Smooth muscle cell (in vitro differentiated cells): ENCODE data around the gene SMAD3. TPM values are rescaled to one million over a fixed set of nuclear protein-coding genes. Genes with fewer than 3 reads are reported as not detected.

Experiments used
- DNase-seq: peaks from one replicate; lab custom pipeline; 2025; ENCODE audit not compliant: unreplicated experiment; lab: John Stamatoyannopoulos, UW
- H2AFZ ChIP-seq: fragments of 200-600 bp; sonication (generic); 2 replicates; pipeline ENCODE4 v1.6.0; 2016; ENCODE audit warnings: antibody characterized with exemption, low read depth, mild to moderate bottlenecking
- H3F3A ChIP-seq: fragments of 200-600 bp; sonication (generic); 2 replicates; pipeline ENCODE4 v1.6.0; 2017; ENCODE audit warnings: antibody characterized with exemption, low read depth
- H3K27ac ChIP-seq: fragments of 200-600 bp; sonication (generic); 2 replicates; pipeline ENCODE4 v1.5.1; 2016; ENCODE audit warnings: low read depth, mild to moderate bottlenecking
- H3K27me3 ChIP-seq: fragments of 200-600 bp; sonication (generic); 2 replicates; pipeline ENCODE4 v1.6.1; 2016; ENCODE audit warnings: low read depth, mild to moderate bottlenecking
- H3K36me3 ChIP-seq: fragments of 200-600 bp; sonication (generic); 2 replicates; pipeline ENCODE4 v1.5.1; 2016; ENCODE audit warnings: low read depth
- H3K4me1 ChIP-seq: fragments of 200-600 bp; sonication (generic); 2 replicates; pipeline ENCODE4 v1.5.1; 2016; ENCODE audit warnings: low read depth
- H3K4me2 ChIP-seq: fragments of 200-600 bp; sonication (generic); 2 replicates; pipeline ENCODE4 v1.6.0; 2016; ENCODE audit warnings: mild to moderate bottlenecking
- H3K4me3 ChIP-seq: fragments of 200-600 bp; sonication (generic); 2 replicates; pipeline ENCODE4 v1.5.1; 2016; ENCODE audit warnings: mild to moderate bottlenecking
- H3K79me2 ChIP-seq: fragments of 200-600 bp; sonication (generic); 2 replicates; pipeline ENCODE4 v1.6.0; 2016; ENCODE audit warnings: low read depth, mild to moderate bottlenecking
- H3K9ac ChIP-seq: fragments of 200-600 bp; sonication (generic); 2 replicates; pipeline ENCODE4 v1.6.0; 2016; ENCODE audit warnings: low read depth
- H3K9me3 ChIP-seq: fragments of 200-600 bp; sonication (generic); replicated peaks from 2 replicates; pipeline ENCODE4 v1.5.1; 2016; ENCODE audit warnings: low read depth
- H4K20me1 ChIP-seq: fragments of 200-600 bp; sonication (generic); 2 replicates; pipeline ENCODE4 v1.6.0; 2016; ENCODE audit warnings: low read depth
- CTCF ChIP-seq: fragments of 200-600 bp; sonication (generic); IDR thresholded peaks from 2 replicates; pipeline ENCODE4 v1.5.1; 2017; ENCODE audit warnings: borderline replicate concordance, mild to moderate bottlenecking, antibody characterized with exemption; ENCODE audit not compliant: insufficient read depth, poor library complexity, severe bottlenecking
- WGBS: methylation state at CpG from one replicate; pipeline ENCODE4 v1.1.7; 2016; ENCODE audit warnings: low lambda C conversion rate; 5-methylcytosine and 5-hydroxymethylcytosine counted together
- polyA plus RNA-seq: library from polyadenylated mRNA; unstranded; fragments of >200 nt; fragmentation: Nextera tagmentation; extraction: Ambion mirVana; gene quantifications from 2 replicates; pipeline ENCODE4 v1.2.1, GENCODE V29; 2016
- total RNA-seq: library from RNA; depleted of rRNA; stranded (reverse); fragments of >200 nt; gene quantifications from 2 replicates; pipeline ENCODE4 v1.2.3, GENCODE V29; 2014

The SMAD3 gene
- total and polyA plus RNA-seq, 2 experiments from 2014 or later = 20.2 to 21.9 TPM

DNA sequence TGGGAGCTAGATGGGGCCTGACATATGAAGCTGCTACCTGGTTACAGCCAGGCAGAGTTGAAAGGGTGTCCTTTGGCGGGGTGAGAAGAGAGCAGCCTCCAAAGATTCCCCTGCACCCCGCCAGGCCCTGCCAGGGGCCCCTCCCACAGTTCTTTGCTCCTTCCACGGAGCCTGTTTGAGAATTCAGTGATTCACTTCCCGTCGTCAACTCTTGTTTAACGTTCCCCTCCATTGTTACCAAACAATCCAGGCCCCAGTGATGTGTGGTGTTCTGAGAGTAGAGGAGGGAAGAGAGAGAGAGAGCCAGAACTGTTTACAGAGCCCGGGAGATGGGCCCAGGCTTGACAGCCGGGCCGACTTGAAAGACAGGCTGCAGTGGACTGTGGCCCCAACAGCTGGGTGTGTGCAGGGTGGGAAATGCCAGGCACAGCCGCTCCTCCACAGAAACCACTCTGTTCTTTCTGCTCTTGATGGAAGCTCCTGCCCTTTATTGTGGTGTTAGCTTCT, 81.5 kb downstream of the SMAD3 start:
- H3K27me3 ChIP-seq = no peaks in the 10 kb centered on the region
- no peak overlapping the region for H3K4me3 ChIP-seq
- 9% methylated on average over 10 of the region's 10 CpGs for WGBS
- peaks cover 47% of the 10 kb centered on the region for H3K79me2 ChIP-seq
- no peaks in the 10 kb centered on the region for H3K9me3 ChIP-seq
- no peaks in the 10 kb centered on the region for H4K20me1 ChIP-seq
- no peak for TF ChIP-seq CTCF
- no peaks in the 10 kb centered on the region for H3K36me3 ChIP-seq
- peak overlapping the region; percentile 99 for H3K27ac ChIP-seq
- peaks cover 66% of the 10 kb centered on the region for H3F3A ChIP-seq
- H3K4me2 ChIP-seq = peak overlapping the region; percentile 78
- H2AFZ ChIP-seq = no peak overlapping the region
- H3K4me1 ChIP-seq = peaks cover 74% of the 10 kb centered on the region
- no peak for DNase-seq
- peak overlapping the region; percentile 88 for H3K9ac ChIP-seq

DNA sequence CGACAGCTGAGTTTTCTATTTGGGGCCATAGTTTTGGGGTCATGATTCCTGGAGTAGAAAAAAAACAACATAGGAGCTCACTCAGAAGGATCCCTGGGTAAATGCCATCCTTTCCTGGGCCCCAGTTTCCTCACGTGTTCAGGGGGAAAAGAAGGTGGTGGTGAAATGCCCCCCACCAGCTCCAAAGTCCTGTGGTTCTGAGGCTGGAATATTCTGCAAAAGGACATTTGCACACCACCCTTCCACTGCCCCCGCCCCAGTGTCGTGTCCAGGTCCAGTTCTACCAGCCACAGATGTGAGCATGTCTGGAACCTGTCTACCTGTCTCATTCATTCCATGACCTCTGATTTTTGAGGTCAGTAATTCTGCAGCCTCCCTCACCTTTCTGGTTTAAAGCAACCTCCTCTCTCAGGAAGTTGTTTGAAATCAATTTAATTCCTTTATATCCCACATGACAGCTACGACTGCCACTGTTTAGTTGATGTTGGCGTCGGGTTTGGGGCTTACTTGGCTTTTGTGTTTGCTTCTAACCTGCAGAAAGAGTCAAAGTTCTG, 82.1 kb downstream of the SMAD3 start:
- Histone ChIP-seq H3K4me1 (peaks cover 69% of the 10 kb centered on the region), H3K9me3 (no peaks in the 10 kb centered on the region), H3K27me3 (no peaks in the 10 kb centered on the region), H3K4me2 (peak overlapping the region; percentile 78), H3K4me3 (no peak overlapping the region), H3K9ac (peak overlapping the region; percentile 88), H3F3A (peaks cover 61% of the 10 kb centered on the region), H4K20me1 (no peaks in the 10 kb centered on the region), H3K79me2 (peaks cover 52% of the 10 kb centered on the region), H2AFZ (no peak overlapping the region), H3K36me3 (no peaks in the 10 kb centered on the region), H3K27ac (peak overlapping the region; percentile 99)
- TF ChIP-seq CTCF = no peak
- WGBS = 59% methylated on average over 7 of the region's 7 CpGs
- no peak for DNase-seq

GRCh38 chr15:67148196-67148701, 82.8 kb downstream of the SMAD3 start:
- no peaks in the 10 kb centered on the region for H4K20me1 ChIP-seq
- H3K79me2 ChIP-seq = peaks cover 57% of the 10 kb centered on the region
- no peak for DNase-seq
- peak overlapping the region; percentile 91 for H3K9ac ChIP-seq
- H3F3A ChIP-seq = peaks cover 57% of the 10 kb centered on the region
- H3K4me2 ChIP-seq = peak overlapping the region; percentile 78
- no peak overlapping the region for H2AFZ ChIP-seq
- peaks cover 62% of the 10 kb centered on the region for H3K4me1 ChIP-seq
- H3K27me3 ChIP-seq = no peaks in the 10 kb centered on the region
- no peaks in the 10 kb centered on the region for H3K36me3 ChIP-seq
- no peak overlapping the region for H3K4me3 ChIP-seq
- H3K9me3 ChIP-seq = no peaks in the 10 kb centered on the region
- TF ChIP-seq CTCF = no peak
- peak overlapping the region; percentile 99 for H3K27ac ChIP-seq
- 35% methylated on average over 6 of the region's 6 CpGs for WGBS
